HG02798 (cell line): ENCODE results near the gene RASA2.
"Not testable (repeated sequence)": the region's sequence is repeated elsewhere in the genome, so short reads cannot be mapped to it uniquely, and the experiment has no call there.

Experiments
- ATAC-seq: cut with Tn5 transposase; IDR thresholded peaks from one replicate; pipeline ENCODE4 v1.9.1; 2021; ENCODE audit warnings: mild to moderate bottlenecking; ENCODE audit not compliant: unreplicated experiment, poor library complexity

The RASA2 gene

DNA sequence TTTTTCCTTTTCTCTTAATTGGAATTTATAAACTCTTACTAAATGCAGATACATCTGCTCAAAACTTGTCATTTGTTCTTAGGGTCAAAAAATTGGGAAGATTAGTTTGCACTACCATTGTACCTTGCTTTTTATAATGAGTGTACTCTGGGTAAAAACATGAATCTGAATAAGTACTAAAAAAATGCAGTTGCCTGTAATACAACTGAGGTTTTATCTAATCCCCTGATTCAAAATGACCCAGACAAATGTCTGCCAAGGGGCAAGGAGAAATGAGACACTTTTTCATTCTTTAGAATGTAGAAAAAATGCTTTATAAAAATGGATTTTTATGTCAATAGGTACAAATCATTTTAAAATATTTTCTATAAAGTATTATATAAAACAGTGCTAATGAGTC is 42.4 kb downstream of the RASA2 start:
- ATAC-seq = no peak

DNA sequence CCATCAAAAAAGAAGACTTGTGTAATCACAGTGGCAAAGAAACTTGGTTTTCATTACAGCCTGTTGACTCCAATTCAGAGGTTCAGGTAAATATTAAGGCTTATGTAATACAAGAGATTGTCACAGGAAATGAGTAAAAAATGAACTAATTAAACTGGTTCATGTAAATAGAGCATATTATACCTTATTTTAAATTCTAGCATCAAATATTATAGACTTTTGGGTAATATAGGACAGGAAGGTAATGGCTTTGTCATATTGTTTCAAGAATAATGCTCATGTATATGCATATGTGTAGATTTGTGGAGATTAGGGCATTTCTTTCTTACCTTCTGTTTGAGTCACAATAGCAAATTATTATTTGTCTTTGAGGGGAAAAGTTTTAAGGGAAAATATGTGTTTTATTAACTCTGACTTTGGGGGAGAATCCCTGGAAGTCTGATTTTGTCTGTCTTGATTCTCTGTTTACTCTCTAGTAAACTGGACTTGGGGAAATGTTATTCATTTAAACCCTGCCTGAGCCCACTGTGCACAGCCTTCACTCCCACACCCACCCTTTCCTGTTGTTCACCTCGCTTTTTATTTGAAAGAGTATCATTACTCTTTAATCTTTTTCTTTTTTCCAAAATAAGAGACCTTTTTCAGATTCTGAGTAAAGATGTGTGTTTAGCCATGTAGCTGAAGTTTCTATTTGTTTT is 43.0 kb downstream of the RASA2 start:
- no peak for ATAC-seq

DNA sequence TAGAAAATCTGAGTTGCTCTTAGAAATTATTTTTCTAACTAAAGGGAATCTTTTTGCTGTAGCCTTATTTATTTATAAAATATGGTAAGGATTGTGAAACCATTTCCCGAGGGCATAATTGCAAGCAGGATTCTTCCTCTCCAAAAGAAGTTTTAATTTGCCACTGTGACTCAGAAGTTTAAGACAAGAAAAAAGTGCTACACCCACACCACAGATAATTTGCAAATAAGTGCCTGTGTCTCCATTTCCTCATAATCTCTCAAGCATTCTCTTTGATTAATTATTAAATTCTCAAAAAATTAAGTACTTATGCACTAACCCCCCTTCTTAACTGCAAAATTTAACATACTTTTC is 43.6 kb downstream of the RASA2 start:
- no peak for ATAC-seq

DNA sequence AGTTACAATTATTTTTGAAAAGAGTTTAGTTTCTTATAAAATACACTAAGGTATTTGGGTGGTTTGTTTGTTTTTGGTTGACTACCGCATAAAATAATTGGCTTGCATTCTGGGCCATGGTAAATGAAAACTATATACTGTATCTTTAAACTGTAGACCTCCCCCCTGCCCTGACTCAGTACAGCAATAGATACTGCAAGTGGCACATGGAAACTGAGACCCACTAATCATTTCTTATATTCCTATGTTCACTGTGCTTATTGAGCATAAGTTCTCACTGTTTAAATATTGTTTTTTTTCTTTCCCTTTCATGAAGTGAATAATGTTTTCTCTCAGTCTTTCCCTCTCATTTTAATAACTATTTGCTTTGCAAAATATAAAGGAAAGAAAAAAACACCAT is 45.8 kb downstream of the RASA2 start:
- ATAC-seq = no peak

DNA sequence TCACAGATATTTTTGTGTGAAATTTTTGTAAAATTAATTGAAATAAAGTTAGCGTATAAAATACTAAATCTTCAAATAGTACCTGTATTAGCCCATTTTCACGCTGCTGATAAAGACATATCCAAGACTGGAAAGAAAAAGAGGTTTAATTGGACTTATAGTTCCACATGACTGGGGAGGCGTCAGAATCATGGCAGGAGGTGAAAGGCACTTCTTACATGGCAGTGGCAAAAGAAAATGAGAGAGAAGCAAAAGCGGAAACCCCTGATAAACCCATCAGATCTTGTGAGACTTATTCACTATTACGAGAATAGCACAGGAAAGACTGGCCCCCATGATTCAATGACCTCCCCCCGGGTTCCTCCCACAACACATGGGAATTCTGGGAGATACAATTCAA is 49.2 kb downstream of the RASA2 start:
- ATAC-seq = not testable (repeated sequence)

DNA sequence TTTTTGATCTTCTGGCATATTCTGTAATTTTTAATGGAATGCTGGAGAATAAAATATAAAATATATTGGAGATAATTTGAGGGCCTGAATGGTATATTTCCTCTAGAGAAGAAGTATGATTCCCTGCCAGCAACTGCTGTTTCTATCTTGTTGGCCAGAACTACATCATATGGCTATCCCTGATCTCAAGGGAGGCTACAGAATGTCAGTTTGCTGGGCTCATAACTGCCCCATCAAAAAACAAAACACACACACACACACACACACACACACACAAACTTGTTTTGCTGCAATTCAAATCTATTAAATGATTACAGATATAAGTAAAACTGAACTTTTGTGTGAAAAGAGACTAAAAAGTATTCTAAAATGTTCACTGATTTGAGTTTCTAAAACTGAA is 51.0 kb downstream of the RASA2 start:
- ATAC-seq = no peak

DNA sequence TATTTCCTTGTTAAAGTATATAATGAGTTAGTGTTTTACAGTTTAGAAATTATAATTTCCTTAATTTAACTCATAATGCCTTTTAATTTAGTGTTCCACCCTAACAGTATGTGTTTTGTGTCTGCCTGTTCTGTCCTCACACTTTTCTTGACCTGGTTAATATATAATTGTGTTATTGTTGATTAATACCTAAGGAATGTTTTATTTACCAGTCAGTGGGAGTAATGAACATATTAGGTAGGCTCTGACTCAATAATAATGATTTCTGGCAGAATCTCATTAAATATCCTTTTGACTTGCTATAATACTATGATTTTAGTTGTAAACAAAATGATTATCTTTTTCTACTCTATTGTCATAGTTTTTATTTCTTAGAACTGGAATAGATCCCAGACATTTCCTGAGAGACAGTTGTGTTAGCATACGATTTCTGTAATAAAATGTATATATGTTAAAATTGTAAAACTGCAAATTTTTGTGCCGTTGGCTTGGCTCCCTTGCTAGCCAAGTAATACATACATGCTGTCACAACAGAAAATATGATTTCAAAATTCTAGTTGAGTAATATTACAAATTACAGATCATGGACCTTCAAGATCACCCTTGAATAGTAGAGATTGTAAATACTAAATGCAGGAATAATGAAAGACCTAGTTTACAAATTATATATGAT is 51.9 kb downstream of the RASA2 start:
- no peak for ATAC-seq

DNA sequence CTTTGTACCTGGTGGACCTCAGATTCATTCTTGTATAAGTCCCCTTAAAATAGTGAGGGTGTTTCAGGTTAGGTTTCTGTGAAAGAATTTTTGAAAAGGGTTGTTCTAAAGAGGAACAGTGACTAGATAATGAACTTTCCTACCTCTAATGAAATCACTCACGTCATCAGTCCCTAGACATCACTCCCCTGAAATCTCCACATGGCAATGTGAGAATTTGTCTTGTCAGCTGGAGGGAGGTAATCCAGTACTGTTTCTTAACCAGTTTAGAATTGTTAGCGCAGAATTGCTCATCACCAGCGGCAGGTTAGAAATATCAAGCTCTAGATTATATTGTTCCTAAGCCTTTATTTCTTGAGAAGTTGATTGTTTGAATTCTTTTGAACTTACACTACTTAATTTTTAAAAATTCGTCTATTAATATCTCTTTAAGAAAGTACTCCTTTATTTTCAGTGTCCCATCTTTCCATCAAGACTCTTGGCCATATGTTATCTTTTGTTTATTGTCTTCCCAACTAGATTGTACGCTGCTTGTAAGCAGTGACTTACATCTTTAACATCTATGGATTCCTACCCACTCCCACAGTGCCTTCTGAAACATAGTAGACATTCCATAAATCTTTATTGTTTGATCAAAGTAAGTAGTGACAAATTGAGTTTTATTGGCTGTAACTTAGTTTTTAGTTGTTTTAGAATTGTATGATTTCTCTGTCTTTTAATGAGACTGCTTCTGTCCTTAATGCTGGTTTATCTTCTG is 52.8 kb downstream of the RASA2 start:
- ATAC-seq = no peak

DNA sequence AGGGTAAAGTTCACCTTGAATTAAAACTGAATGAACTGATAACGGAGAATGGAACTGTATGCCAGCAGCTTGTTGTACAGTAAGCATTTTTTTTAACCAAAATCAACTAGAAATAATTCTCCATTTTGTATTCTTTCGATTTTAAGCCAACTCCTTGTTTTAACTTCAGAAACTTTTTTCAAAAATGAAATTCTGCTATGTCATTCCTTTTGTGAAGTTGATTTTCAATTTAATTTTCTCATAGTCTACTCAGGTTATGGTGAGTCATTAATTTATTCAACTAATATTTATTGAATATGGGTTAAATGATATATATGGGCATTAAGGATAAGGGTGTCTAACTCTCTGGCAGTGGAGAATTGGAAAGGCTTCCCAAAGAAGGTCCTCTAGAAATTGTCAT is 53.7 kb downstream of the RASA2 start:
- ATAC-seq = no peak

DNA sequence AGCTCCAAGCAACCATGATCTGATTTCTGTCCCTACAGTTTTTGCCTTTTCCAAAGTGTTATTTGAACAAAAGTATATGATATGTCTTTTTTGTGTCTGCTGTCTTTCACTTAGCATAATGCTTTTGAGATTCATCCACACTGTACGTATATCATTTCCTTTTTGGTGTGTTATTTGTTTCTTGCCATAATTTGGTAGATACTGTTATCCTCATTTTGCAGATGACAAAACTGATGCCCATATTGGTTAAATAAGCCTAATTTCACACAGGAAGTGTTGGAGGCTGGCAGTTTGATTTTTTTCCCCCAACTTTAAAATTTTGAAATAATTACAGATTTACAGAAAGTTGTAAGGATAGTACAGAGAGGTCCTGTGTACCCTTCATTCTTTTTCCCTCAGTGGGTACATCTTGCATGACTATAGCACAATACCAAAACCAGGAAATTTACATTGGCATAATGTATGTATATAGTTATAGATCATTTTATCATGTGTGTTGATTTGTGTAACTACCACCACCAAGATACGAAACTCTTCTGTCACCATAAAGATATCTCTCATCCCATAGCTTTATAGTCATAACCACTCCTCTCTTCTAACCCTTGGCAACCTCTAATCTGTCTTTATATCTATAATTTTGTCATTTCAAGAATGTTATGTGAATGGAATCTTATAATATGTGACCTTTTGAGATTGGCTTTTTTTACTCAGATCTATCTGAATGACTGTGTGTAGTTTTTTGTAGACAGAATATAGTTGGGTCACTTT is 55.6 kb downstream of the RASA2 start:
- no peak for ATAC-seq

DNA sequence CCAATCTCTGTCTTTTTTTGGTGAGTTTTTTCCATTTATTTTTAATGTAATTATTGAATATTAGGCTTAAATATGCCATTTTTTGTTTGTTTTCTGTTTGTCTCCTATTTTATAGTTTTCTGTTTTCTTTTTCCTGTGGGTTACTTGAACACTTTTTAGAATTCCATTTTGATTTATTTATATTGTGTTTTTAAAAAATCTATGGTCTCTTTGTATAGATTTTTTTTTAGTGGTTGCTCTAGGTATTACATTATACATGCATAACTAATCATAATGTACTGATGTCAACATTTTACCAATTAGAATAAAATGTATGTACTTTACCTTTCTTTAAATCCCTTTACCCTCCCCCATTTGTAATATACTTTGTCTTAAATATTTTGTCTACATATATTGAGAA is 56.2 kb downstream of the RASA2 start:
- ATAC-seq = no peak

DNA sequence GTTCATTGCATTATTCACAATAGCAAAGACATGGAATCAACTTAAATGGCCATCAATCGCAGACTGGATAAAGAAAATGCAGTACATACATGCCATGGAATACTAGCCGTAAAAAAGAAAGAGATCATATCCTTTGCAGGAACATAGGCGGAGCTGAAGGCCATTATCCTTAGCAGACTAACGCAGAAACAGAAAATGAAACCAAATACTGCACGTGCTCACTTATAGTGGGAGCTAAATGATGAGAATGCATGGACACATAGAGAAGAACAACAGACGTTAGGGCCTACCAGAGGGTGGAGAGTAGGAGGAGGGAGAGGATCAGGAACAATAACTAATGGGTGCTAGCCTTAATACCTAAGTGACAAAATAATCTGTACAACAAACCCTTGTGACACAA is 57.9 kb downstream of the RASA2 start:
- ATAC-seq = no peak

DNA sequence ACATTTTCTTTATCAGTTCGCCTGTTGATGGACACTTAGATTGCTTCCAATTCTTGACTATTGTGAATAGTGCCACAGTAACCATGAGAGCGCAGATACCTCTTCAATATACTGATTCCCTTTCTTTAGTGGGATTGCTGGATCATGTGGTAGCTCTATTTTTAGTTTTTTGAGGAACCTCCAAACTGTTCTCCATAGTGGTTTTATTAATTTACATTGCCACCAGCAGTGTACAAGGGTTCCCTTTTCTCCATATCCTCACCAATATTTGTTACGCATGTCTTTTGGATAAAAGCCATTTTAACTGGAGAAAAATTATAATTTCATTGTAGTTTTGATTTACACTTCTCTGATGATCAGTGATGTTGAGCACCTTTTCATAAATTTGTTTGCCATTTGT is 59.3 kb downstream of the RASA2 start:
- no peak for ATAC-seq

DNA sequence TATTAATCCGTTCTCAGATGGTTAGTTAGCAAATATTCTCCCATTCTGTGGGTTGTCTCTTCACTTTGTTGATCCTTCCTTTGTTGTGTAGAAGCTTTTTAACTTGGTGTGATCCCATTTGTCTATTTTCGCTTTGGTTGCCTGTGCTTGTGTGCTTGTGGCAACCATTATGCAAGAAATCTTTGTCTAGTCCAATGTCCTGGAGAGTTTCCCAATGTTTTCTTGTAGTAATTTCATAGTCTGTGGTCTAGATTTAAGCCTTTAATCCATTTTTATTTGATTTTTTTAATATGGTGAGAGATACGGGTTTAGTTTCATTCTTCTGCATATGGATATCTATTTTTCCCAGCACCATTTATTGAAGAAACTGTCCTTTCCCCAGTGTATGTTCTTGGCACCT is 59.8 kb downstream of the RASA2 start:
- no peak for ATAC-seq

DNA sequence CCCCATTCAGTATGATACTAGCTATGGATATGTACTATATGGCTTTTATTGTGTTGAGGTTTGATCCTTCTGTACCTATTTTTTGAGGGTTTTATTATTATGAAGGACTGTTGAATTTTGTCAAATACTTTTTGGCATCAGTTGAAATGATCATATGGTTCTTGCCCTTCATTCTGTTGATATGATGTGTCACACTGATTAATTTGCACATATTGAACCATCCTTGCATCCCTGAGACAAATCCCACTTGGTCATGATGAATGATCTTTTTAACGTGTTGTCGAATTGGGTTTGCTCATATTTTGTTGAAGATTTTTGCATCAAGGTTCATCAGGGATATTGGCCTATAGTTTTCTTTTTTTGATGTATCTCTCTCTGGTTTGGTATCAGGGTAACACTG is 61.0 kb downstream of the RASA2 start:
- no peak for ATAC-seq

DNA sequence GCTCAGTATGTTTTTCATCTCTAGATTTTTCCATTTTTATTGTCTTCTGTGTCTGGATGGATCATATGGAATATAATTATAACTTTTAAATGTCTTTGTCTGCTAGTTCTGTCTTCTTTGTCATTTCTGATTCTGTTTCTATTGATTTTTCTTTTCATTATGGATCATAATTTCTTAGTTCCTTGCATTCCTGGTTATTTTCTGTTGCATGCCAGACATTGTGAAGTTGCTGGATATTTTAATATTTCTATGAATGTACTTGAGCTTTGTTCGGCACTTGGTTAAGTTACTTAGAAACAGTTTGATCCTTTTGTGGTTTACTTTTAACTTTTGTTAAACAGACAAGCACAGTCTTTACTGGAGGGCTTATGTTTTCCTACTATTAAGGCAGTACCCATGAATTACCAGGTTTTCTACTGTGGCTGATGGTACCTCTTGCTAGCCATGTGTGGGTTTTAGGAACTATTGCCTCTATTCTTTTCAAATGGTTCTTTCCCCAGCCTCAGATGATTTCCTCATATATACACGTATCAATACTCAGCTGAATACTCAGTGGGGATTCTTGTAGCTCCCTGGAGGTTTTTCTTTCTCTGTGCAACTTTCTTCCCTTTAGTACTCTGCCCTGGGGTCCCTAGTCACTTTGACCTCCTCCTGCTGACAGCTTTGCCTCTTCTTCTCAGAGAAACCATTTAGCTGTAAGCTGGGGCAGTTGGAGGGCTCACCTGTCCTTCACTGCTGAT is 64.3 kb downstream of the RASA2 start:
- no peak for ATAC-seq

DNA sequence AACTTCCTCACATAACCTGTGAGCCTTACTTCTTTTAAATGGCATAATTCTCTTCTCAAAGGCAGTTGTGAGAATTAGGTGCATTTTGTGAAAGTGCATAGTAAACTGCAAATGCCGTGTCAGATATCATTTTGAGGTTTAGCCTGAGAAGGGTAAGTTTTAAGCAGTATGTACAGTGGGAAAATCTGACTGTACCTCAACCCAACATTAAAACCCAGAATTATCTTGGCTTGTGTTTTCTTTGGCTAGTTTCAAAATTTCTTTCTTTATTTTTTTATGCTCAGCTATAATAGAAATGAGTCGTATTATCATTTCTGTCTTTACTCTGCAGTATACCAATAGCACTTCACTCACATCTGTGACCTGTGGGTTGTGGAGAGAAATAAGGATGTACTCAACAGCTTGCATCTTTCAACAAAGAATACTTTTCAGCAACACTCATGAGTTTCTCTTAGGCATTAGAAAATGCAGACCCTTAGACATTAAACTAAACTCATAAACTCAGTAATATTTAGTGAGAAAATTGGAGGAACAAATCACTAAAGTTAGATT is 65.7 kb downstream of the RASA2 start:
- ATAC-seq = no peak

DNA sequence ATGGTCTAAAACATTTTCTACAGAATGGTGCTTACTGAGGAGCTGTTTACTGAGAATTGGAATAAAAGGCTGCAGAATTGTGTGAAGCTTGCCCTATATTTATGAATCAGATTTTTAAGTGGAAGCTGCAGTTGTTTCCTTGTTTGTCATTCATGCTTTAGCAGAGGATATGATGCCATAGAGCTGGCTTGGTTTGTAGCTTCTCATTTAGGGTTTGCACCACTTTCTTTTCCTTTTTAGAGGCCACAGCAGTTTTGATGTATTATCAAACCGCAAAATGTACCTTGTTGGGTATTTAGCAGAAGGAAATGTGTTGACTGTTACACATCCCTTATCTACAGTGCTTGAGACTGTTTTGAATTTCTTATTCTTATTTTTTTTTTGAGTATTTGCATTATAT is 66.2 kb downstream of the RASA2 start:
- no peak for ATAC-seq

DNA sequence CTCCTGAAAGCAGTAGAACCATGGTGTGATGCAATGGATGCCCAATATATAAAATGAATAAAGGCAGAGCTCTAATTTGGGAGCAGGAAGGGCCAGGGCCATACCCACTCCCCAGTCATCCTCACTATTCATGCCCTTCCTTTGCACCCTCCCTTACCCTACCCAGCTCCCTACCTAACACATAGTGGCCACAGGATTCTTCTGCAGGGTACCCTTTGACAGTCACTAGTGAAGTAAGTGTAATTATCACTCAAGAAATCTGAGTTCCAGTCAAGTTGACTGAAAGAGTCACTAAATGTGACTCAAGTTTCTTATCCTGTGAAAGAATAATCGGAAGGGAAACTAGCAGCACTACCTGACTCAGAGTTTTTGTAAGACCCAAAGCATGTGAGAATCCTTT is 69.2 kb downstream of the RASA2 start:
- ATAC-seq = no peak
